C4-2B (cell line): Measurements from ENCODE around the gene STAT5A.

Source experiments
- ZFX ChIP-seq: fragments of 450-650 bp; IDR thresholded peaks from 2 replicates; pipeline ENCODE4 v1.6.1; 2017
- TF ChIP-seq, protein P1 (sequence below): fragments of 450-650 bp; conservative IDR thresholded peaks from 2 replicates; pipeline ENCODE4 v1.5.1; 2017; ENCODE audit warnings: mild to moderate bottlenecking

DNA sequence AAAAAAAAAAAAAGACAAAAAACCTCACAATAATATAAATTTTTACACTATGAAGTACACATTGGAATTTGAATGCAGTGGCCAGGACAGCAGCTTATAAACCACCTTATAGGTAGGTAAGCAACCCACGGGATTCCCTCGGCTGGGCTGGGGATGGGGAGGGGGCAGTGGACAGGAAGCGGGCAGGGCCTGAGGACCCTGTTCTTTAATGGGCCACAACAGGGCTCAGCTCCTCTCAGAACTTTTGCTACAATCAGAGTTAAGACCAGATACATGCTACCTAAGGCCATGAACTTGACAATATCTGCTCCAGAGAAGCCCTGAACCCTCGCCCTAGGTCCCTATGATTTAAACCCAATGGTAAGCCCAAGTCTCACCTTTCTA lies 25.1 kb downstream of the STAT5A start:
- TF ChIP-seq, protein P1, sequence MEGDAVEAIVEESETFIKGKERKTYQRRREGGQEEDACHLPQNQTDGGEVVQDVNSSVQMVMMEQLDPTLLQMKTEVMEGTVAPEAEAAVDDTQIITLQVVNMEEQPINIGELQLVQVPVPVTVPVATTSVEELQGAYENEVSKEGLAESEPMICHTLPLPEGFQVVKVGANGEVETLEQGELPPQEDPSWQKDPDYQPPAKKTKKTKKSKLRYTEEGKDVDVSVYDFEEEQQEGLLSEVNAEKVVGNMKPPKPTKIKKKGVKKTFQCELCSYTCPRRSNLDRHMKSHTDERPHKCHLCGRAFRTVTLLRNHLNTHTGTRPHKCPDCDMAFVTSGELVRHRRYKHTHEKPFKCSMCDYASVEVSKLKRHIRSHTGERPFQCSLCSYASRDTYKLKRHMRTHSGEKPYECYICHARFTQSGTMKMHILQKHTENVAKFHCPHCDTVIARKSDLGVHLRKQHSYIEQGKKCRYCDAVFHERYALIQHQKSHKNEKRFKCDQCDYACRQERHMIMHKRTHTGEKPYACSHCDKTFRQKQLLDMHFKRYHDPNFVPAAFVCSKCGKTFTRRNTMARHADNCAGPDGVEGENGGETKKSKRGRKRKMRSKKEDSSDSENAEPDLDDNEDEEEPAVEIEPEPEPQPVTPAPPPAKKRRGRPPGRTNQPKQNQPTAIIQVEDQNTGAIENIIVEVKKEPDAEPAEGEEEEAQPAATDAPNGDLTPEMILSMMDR = no peak
- TF ChIP-seq ZFX = no peak
